ENCODE data around the gene ZNF24. TPM values are rescaled to one million over a fixed set of nuclear protein-coding genes. Genes with fewer than 3 reads are reported as not detected.

ZNF24 gene
- total RNA-seq, 4 donors from 2014 or later: 39.5 to 67.1 (median 43.4) TPM

DNA sequence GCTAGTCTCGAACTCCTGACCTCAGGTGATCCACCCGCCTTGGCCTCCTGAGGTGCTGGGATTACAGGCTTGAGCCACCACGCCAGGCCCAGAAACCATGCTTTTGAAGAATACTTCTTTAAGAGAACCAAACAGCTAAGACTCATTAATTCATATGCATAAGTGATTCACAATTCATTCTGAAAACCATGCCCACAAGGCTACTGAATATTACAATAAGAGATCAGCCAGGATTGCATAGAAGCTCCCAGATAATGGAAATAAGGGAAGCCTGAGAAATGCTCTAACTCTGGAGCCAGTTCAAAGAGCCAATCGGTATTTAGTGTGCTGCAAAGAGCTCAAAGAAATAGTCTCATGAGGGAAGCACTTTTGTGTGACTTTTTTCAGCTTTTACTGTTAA, 30.5 kb upstream of the ZNF24 start:
- Histone ChIP-seq H3K9me3 (no peaks in the 10 kb centered on the region), H3K4me1 (peaks cover 0 to 13% (median 3%) of the 10 kb centered on the region in 3 donors), H3K27ac (no peak overlapping the region), H3K4me3 (no peak overlapping the region), H3K27me3 (no peaks in the 10 kb centered on the region), H3K36me3 (peaks cover 0 to 19% of the 10 kb centered on the region in 2 donors)
- ATAC-seq: no peak
- whole genome bisulfite sequencing, 2 donors (ENCODE audit: low coverage in 1 of 2): 84 to 89% methylated on average over 3 to 4 of the region's 4 CpGs
- TF ChIP-seq POLR2AphosphoS5 (IDR thresholded peaks at IDR 0.05): no peak
- TF ChIP-seq EP300 (IDR thresholded peaks at IDR 0.05): no peak
- TF ChIP-seq, protein P1, sequence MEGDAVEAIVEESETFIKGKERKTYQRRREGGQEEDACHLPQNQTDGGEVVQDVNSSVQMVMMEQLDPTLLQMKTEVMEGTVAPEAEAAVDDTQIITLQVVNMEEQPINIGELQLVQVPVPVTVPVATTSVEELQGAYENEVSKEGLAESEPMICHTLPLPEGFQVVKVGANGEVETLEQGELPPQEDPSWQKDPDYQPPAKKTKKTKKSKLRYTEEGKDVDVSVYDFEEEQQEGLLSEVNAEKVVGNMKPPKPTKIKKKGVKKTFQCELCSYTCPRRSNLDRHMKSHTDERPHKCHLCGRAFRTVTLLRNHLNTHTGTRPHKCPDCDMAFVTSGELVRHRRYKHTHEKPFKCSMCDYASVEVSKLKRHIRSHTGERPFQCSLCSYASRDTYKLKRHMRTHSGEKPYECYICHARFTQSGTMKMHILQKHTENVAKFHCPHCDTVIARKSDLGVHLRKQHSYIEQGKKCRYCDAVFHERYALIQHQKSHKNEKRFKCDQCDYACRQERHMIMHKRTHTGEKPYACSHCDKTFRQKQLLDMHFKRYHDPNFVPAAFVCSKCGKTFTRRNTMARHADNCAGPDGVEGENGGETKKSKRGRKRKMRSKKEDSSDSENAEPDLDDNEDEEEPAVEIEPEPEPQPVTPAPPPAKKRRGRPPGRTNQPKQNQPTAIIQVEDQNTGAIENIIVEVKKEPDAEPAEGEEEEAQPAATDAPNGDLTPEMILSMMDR (IDR thresholded peaks at IDR 0.05): no peak

DNA sequence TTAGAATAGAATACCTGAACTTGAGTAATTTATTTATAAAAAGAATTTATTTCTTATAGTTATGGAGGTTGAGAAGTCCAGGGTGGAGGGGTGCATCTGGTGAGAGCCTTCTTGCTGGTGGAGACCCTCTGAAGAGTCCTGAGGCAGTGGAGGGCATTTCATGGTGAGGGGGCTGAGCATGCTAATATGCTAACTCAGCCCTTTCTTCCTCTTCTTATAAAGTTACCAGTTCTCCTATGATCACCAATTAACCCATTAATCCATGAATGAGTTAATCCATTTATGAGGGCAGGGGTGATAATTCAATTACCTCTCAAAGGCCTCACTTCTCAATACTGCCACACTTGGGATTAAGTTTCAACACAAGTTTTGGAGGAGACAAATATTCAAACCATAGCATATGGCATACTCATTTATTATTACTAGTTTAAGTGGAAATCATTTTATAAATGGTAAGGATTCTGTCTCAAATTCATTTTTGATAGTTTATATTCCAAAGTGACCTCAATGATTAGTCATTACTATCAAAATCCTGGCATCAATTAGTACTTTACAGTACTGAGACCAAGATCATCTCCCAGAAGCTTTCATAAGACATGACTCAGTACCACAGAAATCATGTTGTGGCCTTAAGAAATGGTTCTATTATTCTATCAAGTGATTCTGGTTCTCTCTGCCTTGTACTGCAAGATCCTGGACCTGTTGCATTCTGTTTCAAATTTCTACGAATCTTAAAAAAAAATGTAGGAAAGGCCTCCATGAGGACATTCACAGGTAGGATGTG, 27.4 kb upstream of the ZNF24 start:
- Histone ChIP-seq H3K9me3 (no peaks in the 10 kb centered on the region), H3K4me3 (no peak overlapping the region), H3K27ac (no peak overlapping the region), H3K4me1 (peaks cover 0 to 6% (median 3%) of the 10 kb centered on the region in 3 donors), H3K27me3 (no peaks in the 10 kb centered on the region), H3K36me3 (peaks cover 0 to 30% of the 10 kb centered on the region in 2 donors)
- TF ChIP-seq POLR2AphosphoS5 (IDR thresholded peaks at IDR 0.05): no peak
- TF ChIP-seq EP300 (IDR thresholded peaks at IDR 0.05): no peak
- TF ChIP-seq POLR2A (IDR thresholded peaks at IDR 0.05): no peak
- TF ChIP-seq, protein P1 (IDR thresholded peaks at IDR 0.05): no peak
- WGBS, 2 donors (ENCODE audit: low coverage in 1 of 2): 83 to 100% methylated on average over 1 of the region's 1 CpG
- ATAC-seq: no peak

DNA sequence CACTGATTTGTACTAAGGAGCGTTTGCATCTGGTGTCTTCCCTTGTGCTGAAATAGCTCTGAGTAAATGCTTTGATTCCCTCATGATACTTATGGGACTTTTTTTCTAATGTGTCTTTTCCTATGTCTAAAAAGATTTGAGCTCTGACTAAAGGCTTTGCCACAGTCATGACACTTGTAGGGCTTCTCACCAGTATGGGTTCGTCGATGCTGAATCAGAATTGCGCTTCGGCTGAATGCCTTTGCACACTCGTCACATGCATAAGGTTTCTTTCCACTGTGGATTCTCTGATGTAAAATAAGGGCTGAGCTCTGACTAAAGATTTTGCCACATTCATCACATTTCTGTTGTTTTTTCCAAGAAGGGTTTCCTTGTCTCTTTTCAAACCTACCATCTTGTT, 24.9 kb upstream of the ZNF24 start:
- TF ChIP-seq, protein P1 (IDR thresholded peaks at IDR 0.05): no peak
- TF ChIP-seq POLR2A (IDR thresholded peaks at IDR 0.05): no peak
- TF ChIP-seq EP300 (IDR thresholded peaks at IDR 0.05): no peak
- no peak for TF ChIP-seq POLR2AphosphoS5 (IDR thresholded peaks at IDR 0.05)
- H3K27ac ChIP-seq: no peak overlapping the region
- WGBS, 2 donors (ENCODE audit: low coverage in 1 of 2): 88 to 93% methylated on average over 6 of the region's 6 CpGs

GRCh38 chr18:35368595-35368994, 24.4 kb upstream of the ZNF24 start:
- Histone ChIP-seq H3K4me3 (no peak overlapping the region), H3K4me1 (no peaks in the 10 kb centered on the region), H3K9me3 (no peaks in the 10 kb centered on the region), H3K27ac (no peak overlapping the region), H3K36me3 (peaks cover 0 to 26% of the 10 kb centered on the region in 2 donors), H3K27me3 (no peaks in the 10 kb centered on the region)
- TF ChIP-seq POLR2AphosphoS5 (IDR thresholded peaks at IDR 0.05) (no peak), POLR2A (IDR thresholded peaks at IDR 0.05) (no peak), EP300 (IDR thresholded peaks at IDR 0.05) (no peak)
- TF ChIP-seq, protein P1 (IDR thresholded peaks at IDR 0.05): no peak
- no peak for ATAC-seq
- WGBS, 2 donors (ENCODE audit: low coverage in 1 of 2): 85% methylated on average over 6 of the region's 6 CpGs; no CpG with 5 or more reads in 1 of the 2 donors

More for the DNA sequence above, 24.9 kb upstream of the ZNF24 start:
- no peaks in the 10 kb centered on the region for H3K9me3 ChIP-seq
- H3K36me3 ChIP-seq: peaks cover 0 to 30% of the 10 kb centered on the region in 2 donors
- no peak for ATAC-seq
- H3K4me1 ChIP-seq: no peaks in the 10 kb centered on the region
- H3K4me3 ChIP-seq: no peak overlapping the region
- H3K27me3 ChIP-seq: no peaks in the 10 kb centered on the region

DNA sequence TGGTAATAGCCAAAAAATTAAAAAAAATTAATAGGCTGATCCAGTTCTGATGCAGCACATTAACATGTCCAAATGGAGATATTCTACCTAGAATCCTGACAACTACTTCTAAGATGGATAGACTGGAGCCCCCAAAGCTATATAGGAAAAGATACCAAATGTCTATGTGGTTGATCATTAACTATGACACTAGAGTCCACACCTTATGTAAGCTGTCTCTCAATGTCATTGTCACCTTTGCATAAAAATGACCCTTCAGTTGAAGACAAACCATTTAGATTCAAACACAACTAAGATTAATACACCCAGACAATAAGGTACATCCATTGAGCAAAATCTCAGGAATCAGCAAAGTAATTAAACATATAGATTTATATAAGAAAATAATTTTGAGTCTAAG, 18.3 kb upstream of the ZNF24 start:
- no peak for ATAC-seq
- H3K9me3 ChIP-seq: no peaks in the 10 kb centered on the region
- TF ChIP-seq POLR2A (IDR thresholded peaks at IDR 0.05) (no peak), EP300 (IDR thresholded peaks at IDR 0.05) (no peak), POLR2AphosphoS5 (IDR thresholded peaks at IDR 0.05) (no peak)
- TF ChIP-seq, protein P1 (IDR thresholded peaks at IDR 0.05): no peak

More for the DNA sequence above, 18.3 kb upstream of the ZNF24 start:
- Histone ChIP-seq H3K27me3 (no peaks in the 10 kb centered on the region), H3K36me3 (no peaks in the 10 kb centered on the region), H3K27ac (no peak overlapping the region), H3K4me3 (no peak overlapping the region), H3K4me1 (no peaks in the 10 kb centered on the region)
